HG03045 (cell line): Measurements from ENCODE around the gene KRTAP4-6.
"Not testable (repeated sequence)": the region's sequence is repeated elsewhere in the genome, so short reads cannot be mapped to it uniquely, and the experiment has no call there.

Experiments used
- ATAC-seq: cut with Tn5 transposase; IDR thresholded peaks from one replicate; pipeline ENCODE4 v1.9.1; 2021; ENCODE audit warnings: mild to moderate bottlenecking, moderate library complexity; ENCODE audit not compliant: unreplicated experiment

KRTAP4-6 gene

GRCh38 chr17:41147531-41148204 lies 7.3 kb upstream of the KRTAP4-6 start:
- ATAC-seq, result no peak

DNA sequence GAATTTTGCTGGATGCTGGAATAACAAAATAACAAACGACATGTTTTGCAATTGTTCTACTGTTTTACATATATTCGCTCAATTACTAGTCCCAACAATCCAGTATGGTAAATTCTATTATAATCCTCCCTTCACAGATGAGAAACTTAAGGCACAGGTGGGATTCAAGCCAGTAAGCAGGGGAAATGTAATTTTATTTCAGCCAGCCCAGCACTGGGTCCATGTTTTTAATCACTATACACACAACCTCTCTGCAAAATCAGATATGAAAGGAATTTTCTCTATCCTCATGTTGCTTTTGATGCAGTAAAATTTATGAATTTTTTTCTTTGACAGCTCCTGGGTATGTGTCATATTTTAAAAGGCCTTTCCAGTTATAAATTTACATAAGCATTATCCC lies 4.9 kb upstream of the KRTAP4-6 start:
- ATAC-seq, result no peak

- no peak for ATAC-seq
Measured at GRCh38 chr17:41144846-41145245, 4.5 kb upstream of the KRTAP4-6 start.

DNA sequence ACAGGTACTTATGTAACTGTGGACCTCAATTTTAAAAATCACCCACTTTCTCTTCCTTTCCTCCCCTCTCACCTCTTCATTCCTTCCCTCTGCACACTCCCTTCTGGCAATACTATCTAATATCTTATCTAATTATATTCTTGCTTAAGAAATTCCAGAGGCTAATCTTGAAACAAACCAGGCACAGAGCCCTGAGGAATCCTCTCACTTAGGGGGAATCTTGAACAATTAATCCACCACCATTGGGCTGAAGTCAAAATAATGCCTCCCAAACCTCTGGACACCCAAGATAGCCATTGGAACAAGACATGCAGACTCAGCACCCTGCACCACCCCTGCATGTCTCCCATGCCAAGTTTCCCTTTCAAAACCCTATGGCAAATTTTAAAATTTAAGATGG lies 1.0 kb upstream of the KRTAP4-6 start:
- no peak for ATAC-seq

GRCh38 chr17:41139865-41140264 lies 479 bp downstream of the KRTAP4-6 start:
- not testable (repeated sequence) for ATAC-seq

- ATAC-seq, result no peak
Measured at GRCh38 chr17:41133880-41134735, 6.2 kb downstream of the KRTAP4-6 start.

DNA sequence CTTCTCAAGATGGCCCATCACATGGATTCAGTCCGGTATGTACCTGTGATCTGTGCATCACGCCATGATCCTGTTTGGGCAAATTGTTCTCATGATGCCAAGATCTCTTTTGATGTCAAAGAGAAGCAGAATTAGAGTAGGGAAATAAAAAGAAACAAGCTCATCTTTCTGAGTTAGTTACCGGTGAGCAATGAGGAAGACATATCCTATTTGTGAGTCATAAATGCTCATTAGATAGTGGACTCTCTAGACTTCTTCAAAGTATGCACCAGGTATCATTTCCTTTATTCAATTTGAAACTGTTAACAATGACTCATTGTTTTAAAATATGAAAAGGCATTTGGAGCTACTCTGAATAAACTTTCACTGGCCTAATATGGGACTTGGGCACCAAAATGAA lies 8.4 kb downstream of the KRTAP4-6 start:
- ATAC-seq, result no peak

DNA sequence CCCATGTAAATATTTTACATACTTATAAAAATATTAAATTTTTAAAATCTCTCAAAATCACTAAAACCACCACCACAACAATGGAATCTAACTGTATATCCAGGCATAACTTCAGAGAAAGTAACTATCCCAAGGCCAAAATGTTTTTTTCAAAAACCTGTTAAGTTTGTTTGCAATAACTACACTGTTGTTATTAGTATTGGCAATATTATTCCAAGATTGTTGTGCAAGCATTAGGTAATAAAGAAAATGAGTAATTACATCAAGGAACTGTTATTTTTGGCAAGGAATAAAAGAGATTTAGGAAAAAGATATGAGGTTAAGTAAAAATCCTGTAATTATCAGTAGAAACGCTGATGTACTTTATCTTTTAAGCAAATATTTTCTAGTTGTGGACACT lies 13.0 kb downstream of the KRTAP4-6 start:
- ATAC-seq, result no peak

DNA sequence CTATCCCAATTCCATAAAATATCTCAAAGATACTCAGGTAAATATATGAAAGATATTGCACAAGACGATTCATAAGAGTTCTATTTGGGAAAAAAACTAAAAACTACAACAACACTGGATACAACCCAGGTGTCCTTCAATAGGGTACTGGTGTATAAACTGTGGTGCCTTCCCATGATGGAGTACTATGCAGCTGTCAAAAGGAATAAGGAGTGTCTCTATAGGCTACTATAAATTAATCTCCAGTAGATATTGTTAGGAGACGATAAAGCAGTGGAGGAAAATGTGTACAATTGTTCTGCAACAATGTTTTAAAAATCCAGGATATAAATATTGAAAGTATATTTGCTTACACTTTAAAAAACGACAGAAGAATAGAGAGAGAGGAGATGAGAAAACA lies 13.9 kb downstream of the KRTAP4-6 start:
- ATAC-seq, result no peak

DNA sequence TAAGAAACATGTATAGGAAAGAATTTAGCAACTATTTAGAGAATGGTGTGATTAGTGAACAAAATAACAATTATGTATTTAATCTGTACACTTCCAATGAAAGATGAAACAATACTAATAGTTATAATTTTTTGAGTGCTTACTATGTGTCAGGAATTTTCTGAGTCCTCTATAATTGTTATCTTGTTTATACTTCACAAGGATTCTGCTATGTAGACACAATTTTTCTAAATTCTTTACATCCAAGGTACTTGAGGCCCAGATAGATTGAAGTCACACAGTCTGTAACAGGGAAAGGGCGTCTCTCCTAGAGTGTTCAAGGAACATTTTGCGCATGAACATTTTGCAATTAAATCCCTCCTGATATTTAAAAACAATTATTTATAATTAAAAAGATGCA lies 15.3 kb downstream of the KRTAP4-6 start:
- ATAC-seq, result no peak

- not testable (repeated sequence) for ATAC-seq
Measured at GRCh38 chr17:41123991-41124371, 16.4 kb downstream of the KRTAP4-6 start, which contains the start of gene KRTAP4-12. KRTAP4-12 (minus strand) TSS chr17:41124182; CDS start chr17:41124122, 60 bp downstream.

GRCh38 chr17:41123292-41123990 lies 16.9 kb downstream of the KRTAP4-6 start:
- ATAC-seq, result not testable (repeated sequence)

DNA sequence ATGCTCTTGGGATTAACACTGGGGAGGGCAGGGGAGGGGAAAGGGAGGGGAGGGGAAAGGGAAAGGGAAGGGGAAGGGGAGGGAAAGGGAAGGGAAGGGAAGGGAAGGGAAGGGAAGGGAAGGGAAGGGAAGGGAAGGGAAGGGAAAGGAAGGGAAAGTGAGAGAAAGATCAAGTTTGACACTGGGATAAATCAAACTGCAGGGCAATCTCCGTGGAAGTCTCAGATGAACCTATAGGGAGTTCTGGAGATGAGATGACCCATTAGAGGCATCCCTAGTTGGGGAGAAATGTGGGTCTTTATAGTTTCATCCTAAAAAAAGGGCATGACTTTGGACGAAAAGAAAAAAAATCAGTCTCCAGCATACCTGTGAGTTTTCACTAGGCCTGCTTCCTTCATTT lies 18.6 kb downstream of the KRTAP4-6 start:
- ATAC-seq, result no peak

DNA sequence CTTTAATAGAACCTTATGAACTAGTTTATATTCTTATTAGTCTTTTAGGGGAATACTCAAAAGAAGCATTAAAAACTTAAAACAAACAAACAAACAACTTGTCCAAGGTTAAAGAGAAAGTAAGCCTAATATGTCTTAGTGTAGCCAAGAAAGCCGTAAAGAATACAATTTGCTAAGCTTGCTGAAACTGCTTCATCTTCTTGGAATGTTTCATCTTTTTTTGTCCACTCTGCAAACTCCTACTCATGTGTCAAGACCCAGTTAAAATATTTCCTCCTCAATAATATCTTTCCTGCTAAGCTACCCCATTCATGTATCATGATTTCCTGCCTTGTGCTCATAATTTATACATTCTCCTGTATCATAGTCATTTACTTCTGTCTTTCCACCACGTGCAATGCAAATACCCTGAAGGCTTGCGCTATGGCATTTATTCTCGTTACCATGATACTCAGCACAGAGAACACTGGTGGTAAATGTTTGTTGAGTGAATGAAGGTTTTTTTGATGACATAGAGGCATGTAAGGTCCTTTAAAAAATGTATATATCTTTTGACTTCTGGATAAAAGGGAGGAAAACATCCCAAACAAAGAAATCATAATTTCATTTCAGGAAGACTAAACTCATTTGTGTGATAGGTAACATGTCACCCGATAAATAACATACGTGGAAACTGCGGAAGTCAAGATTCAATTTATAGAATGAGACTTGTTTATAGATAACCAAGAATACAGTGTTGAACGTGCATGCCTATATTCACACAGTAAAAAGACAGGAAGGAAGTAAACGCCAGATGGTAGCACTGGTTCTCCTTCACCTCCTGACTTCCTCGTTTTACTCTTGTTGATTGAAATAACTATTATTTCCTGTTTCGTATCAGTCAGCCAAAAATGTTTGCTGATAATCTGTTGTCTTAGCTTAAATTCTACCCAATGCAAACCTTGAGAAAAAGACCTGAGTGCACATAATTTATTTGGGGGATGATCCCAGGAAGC lies 20.4 kb downstream of the KRTAP4-6 start:
- ATAC-seq, result not testable (repeated sequence)

GRCh38 chr17:41118721-41119120 lies 21.6 kb downstream of the KRTAP4-6 start:
- no peak for ATAC-seq

DNA sequence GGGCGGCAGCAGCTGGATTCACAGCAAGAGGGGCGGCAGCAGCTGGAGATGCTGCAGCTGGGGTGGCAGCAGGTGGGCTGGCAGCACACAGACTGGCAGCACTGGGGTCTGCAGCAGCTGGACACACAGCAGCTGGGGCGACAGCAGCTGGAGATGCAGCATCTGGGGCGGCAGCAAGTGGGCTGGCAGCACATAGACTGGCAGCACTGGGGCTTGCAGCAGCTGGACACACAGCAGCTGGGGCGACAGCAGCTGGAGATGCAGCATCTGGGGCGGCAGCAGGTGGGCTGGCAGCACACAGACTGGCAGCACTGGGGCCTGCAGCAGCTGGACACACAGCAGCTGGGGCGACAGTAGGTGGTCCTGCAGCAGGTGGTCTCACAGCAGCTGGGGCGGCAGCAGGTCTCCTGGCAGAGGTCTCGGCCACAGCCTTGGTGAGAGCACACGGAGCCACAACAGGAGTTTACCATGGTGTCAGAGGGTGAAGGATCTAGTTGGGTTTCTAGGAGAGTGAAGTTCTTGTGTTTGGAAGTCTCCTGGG lies 22.4 kb downstream of the KRTAP4-6 start, which contains the start of gene KRTAP4-11:
TSS of gene KRTAP4-11 (minus strand) at position 528 of the 541 bp plus-strand sequence. CDS start at position 470, 58 bp downstream.
- not testable (repeated sequence) for ATAC-seq

DNA sequence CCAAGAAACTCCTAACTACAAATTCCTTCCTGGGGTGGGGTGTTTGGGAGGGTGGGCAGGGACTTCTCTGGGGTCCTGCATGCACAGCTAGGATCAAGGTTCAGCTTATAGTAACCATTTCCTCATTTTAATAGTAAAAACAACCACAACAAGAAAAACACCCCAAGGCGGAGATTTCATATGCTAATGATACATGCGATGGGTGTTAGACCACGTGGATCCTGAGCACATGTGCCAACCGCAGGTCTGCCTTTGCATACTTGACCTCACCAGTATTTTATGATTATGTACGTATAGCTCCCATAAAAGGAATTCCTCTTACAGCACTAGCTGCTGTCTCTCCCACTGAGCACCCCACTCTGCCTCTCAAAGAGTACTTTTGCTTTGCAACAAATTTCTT lies 24.0 kb downstream of the KRTAP4-6 start:
- ATAC-seq, result no peak

- ATAC-seq, result no peak
Measured at GRCh38 chr17:41111151-41111885, 29.0 kb downstream of the KRTAP4-6 start.

DNA sequence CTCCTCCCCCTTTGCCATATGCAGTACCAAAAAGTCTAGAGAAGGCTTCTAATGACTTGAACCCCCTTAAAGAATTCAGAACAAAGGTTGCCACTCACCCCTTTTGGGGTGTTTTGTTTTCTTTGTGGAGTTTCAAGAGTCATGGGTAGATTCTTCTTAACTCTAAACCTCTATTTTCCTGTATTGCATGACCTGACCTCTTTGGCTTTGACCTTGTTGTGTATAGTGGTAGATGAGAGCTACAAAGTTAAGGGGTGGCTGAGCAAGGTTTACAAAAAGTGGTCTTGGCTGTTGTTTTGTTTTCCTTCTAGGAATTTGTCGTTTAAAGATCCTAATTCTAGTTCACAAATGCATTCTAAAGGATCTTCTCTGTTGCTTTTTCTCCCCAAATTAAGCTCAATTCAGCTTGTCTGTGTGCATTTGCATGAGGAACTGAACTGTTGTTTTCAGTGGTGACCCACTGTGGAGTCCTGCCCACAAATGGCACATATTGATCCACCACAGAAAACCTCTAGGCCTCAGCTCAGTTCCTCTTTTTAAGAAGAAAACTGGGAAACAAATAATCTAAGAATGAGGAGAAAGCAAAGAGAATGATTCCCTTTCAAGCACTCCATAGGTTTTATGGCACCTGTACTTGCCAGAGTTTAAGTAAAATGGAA lies 31.5 kb downstream of the KRTAP4-6 start:
- not testable (repeated sequence) for ATAC-seq
